ENCODE results near the gene KRTAP5-8. TPM values are rescaled to one million over a fixed set of nuclear protein-coding genes. Genes with fewer than 3 reads are reported as not detected.
"Not testable (repeated sequence)": the region's sequence is repeated elsewhere in the genome, so short reads cannot be mapped to it uniquely, and the experiment has no call there.

Gene KRTAP5-8
- total RNA-seq, 2 experiments from 2014 or later = not detected

DNA sequence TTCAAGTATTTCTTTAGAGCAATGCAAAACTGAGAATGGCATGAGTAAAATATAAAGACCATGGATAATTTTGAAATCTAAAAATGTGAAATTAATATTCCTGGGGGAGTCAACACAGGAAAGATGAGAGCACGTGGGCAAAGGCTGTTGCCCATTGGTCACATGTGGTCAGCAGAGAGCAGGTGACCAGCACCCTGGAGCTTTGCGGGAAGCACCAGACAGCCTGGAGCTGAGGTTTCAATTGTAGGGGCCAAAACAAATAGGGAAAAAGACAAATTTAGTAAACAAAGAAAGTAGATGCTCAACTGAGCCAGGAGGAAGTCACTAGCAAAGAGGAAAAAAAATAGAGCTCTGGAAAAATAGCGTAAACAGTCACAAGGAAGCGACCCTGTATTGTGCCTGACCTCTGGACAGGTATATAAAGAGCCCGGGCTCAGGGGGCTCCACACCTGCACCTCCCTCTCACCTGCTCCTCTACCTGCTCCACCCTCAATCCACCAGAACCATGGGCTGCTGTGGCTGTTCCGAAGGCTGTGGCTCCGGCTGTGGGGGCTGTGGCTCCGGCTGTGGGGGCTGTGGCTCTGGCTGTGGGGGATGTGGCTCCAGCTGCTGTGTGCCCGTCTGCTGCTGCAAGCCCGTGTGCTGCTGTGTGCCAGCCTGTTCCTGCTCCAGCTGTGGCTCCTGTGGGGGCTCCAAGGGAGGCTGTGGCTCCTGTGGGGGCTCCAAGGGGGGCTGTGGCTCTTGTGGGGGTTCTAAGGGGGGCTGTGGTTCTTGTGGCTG lies 10.8 kb upstream of the KRTAP5-8 start, which contains the start of gene KRTAP5-7:
KRTAP5-7 (plus strand) TSS at position 472 of the 780 bp plus-strand sequence; CDS start at position 506, 34 bp downstream.
- DNase-seq; H3K4me3 Mint-ChIP-seq; CTCF ChIA-PET; H3K36me3 Mint-ChIP-seq (ENCODE audit: low read depth); H3K9me3 Mint-ChIP-seq; H3K27ac Mint-ChIP-seq; H3K27me3 Mint-ChIP-seq; POLR2A ChIA-PET; H3K4me1 Mint-ChIP-seq: not testable (repeated sequence)

- Mint-ChIP-seq H3K36me3 (ENCODE audit: low read depth) (no peaks in the 10 kb centered on the region), H3K27me3 (peaks cover 6% of the 10 kb centered on the region), H3K9me3 (peaks cover 2% of the 10 kb centered on the region), H3K4me1 (no peaks in the 10 kb centered on the region), H3K4me3 (no peak overlapping the region), H3K27ac (no peak overlapping the region)
- no peak for DNase-seq
- CTCF ChIA-PET = no interaction called here
- POLR2A ChIA-PET = no interaction called here
These were observed 10.1 kb upstream of the KRTAP5-8 start for GRCh38 chr11:71527576-71528210.

DNA sequence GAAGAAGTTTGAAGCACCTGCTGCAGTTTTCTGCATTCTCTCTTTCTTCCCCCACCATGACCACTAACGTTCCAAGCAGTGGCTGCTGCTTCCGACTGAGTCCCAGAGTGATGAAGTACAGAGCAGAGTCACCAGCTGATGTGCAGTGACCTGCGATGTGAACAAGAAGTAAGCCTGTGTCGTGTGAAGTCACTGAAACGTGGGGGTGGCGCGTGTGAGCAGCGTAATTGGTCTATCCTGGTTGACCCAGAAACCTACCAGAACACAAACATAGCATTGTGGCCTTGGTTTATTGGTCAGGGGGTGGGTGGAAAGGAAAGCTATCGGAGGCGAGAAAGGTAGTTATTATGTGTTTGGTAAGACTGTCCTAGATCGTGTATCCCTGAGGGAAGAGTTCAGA lies 7.2 kb upstream of the KRTAP5-8 start:
- Mint-ChIP-seq H3K9me3 (no peaks in the 10 kb centered on the region), H3K36me3 (ENCODE audit: low read depth) (no peaks in the 10 kb centered on the region), H3K4me3 (no peak overlapping the region), H3K27ac (no peak overlapping the region), H3K4me1 (no peaks in the 10 kb centered on the region), H3K27me3 (peaks cover 6% of the 10 kb centered on the region)
- DNase-seq = no peak
- POLR2A ChIA-PET = no interaction called here
- CTCF ChIA-PET = no interaction called here

DNA sequence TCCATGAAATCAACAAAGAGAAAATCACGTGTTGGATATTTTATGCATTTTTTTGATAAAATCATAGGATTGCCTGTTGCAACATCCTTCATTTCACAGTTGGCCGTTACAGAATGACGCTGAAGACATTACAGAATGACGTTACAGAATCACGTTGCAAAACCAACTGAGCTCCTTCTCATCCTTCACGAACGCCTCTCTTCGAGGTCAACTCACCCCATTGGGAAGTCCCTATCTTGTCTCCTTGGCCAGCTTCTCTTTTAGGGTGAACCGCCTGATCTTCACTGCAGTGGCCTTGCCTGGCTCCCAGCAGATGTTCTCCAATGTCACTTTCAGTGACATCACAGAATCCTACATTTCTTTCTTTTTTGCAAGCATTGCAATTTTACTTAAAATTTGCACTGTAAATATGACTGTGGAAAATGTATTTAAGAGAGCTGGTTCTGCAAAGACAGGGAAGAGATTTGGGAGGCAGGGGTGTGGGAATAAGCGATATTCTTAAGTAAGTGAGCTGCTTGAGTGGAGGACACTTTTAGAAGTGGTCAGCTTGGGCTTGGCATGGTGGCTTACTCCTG lies 5.7 kb upstream of the KRTAP5-8 start:
- CTCF ChIA-PET = no interaction called here
- POLR2A ChIA-PET = no interaction called here
- peaks cover 4% of the 10 kb centered on the region for H3K27me3 Mint-ChIP-seq
- H3K4me3 Mint-ChIP-seq = no peak overlapping the region
- H3K9me3 Mint-ChIP-seq = no peaks in the 10 kb centered on the region
- DNase-seq = no peak
- no peak overlapping the region for H3K27ac Mint-ChIP-seq
- H3K36me3 Mint-ChIP-seq (ENCODE audit: low read depth) = no peaks in the 10 kb centered on the region
- H3K4me1 Mint-ChIP-seq = no peaks in the 10 kb centered on the region

GRCh38 chr11:71534711-71535608 lies 2.9 kb upstream of the KRTAP5-8 start:
- H3K4me1 Mint-ChIP-seq; H3K36me3 Mint-ChIP-seq (ENCODE audit: low read depth); CTCF ChIA-PET; H3K4me3 Mint-ChIP-seq; POLR2A ChIA-PET; H3K27ac Mint-ChIP-seq; H3K9me3 Mint-ChIP-seq; H3K27me3 Mint-ChIP-seq; DNase-seq: not testable (repeated sequence)

DNA sequence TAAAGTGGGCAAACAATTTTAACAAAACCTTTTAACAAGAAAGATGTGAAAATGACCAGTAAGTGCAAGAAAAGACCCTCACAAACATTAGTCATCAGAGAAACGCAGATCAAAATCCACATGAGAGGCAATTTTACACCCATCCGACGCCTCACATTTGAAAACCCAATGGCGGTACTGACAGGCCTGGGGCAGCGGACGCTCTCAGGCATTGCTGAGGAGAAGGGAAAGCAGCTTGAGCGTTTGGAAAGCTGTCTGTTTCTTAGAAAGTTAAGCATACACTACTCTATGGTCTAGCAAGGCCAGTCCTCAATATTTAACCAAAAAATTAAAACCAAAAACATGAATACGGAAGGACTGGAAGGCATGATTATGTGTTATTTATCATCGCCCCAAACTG lies 2.0 kb upstream of the KRTAP5-8 start:
- no peak overlapping the region for H3K27ac Mint-ChIP-seq
- H3K9me3 Mint-ChIP-seq = peaks cover 3% of the 10 kb centered on the region
- DNase-seq = no peak
- POLR2A ChIA-PET = no interaction called here
- peaks cover 1% of the 10 kb centered on the region for H3K4me1 Mint-ChIP-seq
- CTCF ChIA-PET = no interaction called here
- H3K36me3 Mint-ChIP-seq (ENCODE audit: low read depth) = no peaks in the 10 kb centered on the region
- H3K27me3 Mint-ChIP-seq = peaks cover 1% of the 10 kb centered on the region
- H3K4me3 Mint-ChIP-seq = no peak overlapping the region

DNA sequence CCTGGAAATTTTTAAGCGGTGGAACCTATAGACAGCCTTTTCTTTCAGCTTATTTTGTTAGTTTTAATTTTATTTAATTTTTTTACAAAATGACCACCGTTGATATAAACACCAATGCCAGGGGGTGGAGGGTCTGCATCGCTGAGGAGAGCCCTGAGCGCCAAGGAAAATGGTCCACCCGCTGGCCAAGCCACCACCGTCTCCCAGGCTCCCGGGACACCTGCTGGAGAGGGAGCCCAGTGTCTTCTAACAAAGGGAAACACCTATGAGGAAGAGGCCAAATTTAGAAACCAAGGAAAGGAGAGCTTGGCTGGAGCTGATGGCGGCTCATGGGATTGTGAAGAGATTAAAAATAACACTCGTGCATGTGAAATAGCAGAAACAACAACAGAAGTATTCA lies 288 bp upstream of the KRTAP5-8 start:
- Mint-ChIP-seq H3K27me3 (no peaks in the 10 kb centered on the region), H3K9me3 (peaks cover 12% of the 10 kb centered on the region), H3K27ac (no peak overlapping the region), H3K4me3 (no peak overlapping the region), H3K36me3 (ENCODE audit: low read depth) (no peaks in the 10 kb centered on the region), H3K4me1 (peaks cover 1% of the 10 kb centered on the region)
- no peak for DNase-seq
- ChIA-PET POLR2A (no interaction called here), CTCF (no interaction called here)

GRCh38 chr11:71538666-71538990 lies 803 bp downstream of the KRTAP5-8 start:
- Mint-ChIP-seq H3K36me3 (ENCODE audit: low read depth) (no peaks in the 10 kb centered on the region), H3K4me1 (peaks cover 1% of the 10 kb centered on the region), H3K27me3 (no peaks in the 10 kb centered on the region), H3K27ac (no peak overlapping the region), H3K9me3 (peaks cover 12% of the 10 kb centered on the region), H3K4me3 (no peak overlapping the region)
- CTCF ChIA-PET = no interaction called here
- DNase-seq = no peak
- POLR2A ChIA-PET = no interaction called here

DNA sequence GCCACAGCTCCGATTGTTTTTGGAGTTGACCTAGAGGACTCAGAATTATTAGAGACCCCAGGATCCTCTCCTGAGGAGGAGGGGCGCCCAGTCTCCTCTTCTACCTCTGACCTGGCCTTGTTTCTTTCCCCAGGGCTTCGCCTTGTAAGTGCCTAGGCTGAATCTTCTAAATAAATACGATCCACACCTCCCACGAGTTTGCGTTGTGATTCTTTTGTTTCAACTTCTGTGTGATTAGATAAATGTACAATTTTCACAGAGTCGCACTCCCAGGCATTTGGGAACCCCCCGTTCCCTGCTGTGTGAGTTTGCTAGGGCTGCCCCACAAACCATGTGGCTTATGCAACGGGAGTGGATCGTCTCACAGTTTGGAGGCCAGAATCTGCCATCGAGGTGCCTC lies 1.2 kb downstream of the KRTAP5-8 start:
- Mint-ChIP-seq H3K4me3 (no peak overlapping the region), H3K27me3 (peaks cover under 1% of the 10 kb centered on the region), H3K4me1 (peaks cover 1% of the 10 kb centered on the region), H3K27ac (no peak overlapping the region), H3K36me3 (ENCODE audit: low read depth) (no peaks in the 10 kb centered on the region), H3K9me3 (peaks cover 12% of the 10 kb centered on the region)
- DNase-seq = no peak
- ChIA-PET POLR2A (no interaction called here), CTCF (no interaction called here)

DNA sequence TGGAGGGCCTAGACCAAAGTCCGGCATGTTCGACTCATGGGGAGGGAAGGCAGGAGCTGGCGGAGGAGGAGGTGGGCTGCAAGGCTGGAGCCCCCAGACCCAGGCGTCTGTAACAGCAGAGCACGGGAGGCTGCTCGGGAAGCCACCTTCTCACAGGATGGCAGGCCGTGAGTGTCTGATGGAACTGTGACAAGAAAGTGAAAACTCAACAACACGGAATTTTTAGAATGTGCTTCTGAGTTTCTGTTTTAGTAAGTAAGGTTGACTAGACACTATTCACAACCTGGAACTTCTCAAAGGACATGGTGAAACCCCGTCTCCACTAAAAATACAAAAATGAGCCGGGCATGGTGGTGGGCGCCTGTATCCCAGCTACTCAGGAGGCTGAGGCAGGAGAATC lies 2.1 kb downstream of the KRTAP5-8 start:
- H3K4me3 Mint-ChIP-seq; H3K36me3 Mint-ChIP-seq (ENCODE audit: low read depth); H3K27ac Mint-ChIP-seq; H3K4me1 Mint-ChIP-seq; H3K27me3 Mint-ChIP-seq; DNase-seq; CTCF ChIA-PET; POLR2A ChIA-PET: not testable (repeated sequence)
- peaks cover 14% of the 10 kb centered on the region for H3K9me3 Mint-ChIP-seq

- POLR2A ChIA-PET; DNase-seq; H3K4me3 Mint-ChIP-seq; H3K4me1 Mint-ChIP-seq; H3K27ac Mint-ChIP-seq; H3K27me3 Mint-ChIP-seq; H3K36me3 Mint-ChIP-seq (ENCODE audit: low read depth); CTCF ChIA-PET: not testable (repeated sequence)
- peaks cover 14% of the 10 kb centered on the region for H3K9me3 Mint-ChIP-seq
These were observed 2.9 kb downstream of the KRTAP5-8 start for GRCh38 chr11:71540521-71541304.

DNA sequence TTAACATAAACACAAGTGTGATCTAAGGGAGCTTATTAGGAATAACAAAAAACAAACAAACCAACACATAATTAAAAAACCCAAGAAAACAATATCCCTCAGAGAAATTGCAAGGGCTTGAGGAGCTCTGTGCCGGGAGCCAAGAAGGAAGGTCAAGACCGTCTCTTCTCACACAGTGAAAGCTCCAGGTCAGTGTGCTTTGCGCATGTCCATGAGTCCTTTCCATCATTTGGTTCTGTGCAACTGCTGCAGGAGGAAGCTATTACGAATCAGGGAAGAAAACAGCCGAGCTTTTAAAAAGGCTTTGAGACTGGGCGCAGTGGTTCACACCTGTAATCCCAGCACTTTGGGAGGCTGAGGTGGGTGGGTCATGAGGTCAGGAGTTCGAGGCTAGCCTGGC lies 4.6 kb downstream of the KRTAP5-8 start:
- no peak overlapping the region for H3K4me3 Mint-ChIP-seq
- no peak for DNase-seq
- H3K4me1 Mint-ChIP-seq = peaks cover 1% of the 10 kb centered on the region
- H3K9me3 Mint-ChIP-seq = peaks cover 17% of the 10 kb centered on the region
- ChIA-PET CTCF (no interaction called here), POLR2A (no interaction called here)
- no peak overlapping the region for H3K27ac Mint-ChIP-seq
- H3K27me3 Mint-ChIP-seq = peaks cover 10% of the 10 kb centered on the region
- no peaks in the 10 kb centered on the region for H3K36me3 Mint-ChIP-seq (ENCODE audit: low read depth)

Measured in activated CD4-positive, alpha-beta memory T cell treated with anti-CD3 and anti-CD28 coated beads, Interleukin-2, amount 10 ng/mL, durations not matched to agents 7 days and 5 days (primary cell).